HepG2 (cell line): ENCODE data around the gene ERICH6.

ENCODE experiments used
- CBFB ChIP-seq: sonication (generic); formaldehyde crosslinking; IDR thresholded peaks from 2 replicates; pipeline ENCODE4 v1.4.0; 2020; ENCODE audit warnings: missing genetic modification reagents
- EP300 ChIP-seq, 3 experiments: sonication (generic) in 1 of 3; formaldehyde crosslinking in 1 of 3; IDR thresholded peaks; 2 replicates each; pipeline versions ENCODE4 v1.5.1 to v1.6.1; 2011 to 2020; ENCODE audit warnings: low read depth in 2 of 3, low read length in 2 of 3, borderline replicate concordance in 1 of 3, improper control_type of control experiment in 1 of 3, mild to moderate bottlenecking in 1 of 3, missing genetic modification reagents in 1 of 3, moderate library complexity in 1 of 3
- NR1H2 ChIP-seq: sonication (generic); formaldehyde crosslinking; IDR thresholded peaks from 2 replicates; pipeline ENCODE4 v1.8.1; 2022; ENCODE audit warnings: low read depth, missing genetic modification reagents, borderline replicate concordance
- ZNF780A ChIP-seq: sonication (generic); formaldehyde crosslinking; IDR thresholded peaks from 2 replicates; pipeline ENCODE4 v1.8.0; 2022; ENCODE audit warnings: mild to moderate bottlenecking, missing genetic modification reagents, moderate library complexity
- ZNF891 ChIP-seq: sonication (generic); formaldehyde crosslinking; IDR thresholded peaks from 2 replicates; pipeline ENCODE4 v1.5.0; 2020; ENCODE audit warnings: mild to moderate bottlenecking, missing genetic modification reagents
- TF ChIP-seq, protein P1 (sequence below): sonication (generic); formaldehyde crosslinking; IDR thresholded peaks from 2 replicates; pipeline ENCODE4 v1.5.0; 2020; ENCODE audit warnings: mild to moderate bottlenecking, missing genetic modification reagents, moderate library complexity
- TF ChIP-seq, protein P2 (sequence below): sonication (generic); formaldehyde crosslinking; IDR thresholded peaks from 2 replicates; pipeline ENCODE4 v1.8.1; 2023; ENCODE audit warnings: mild to moderate bottlenecking, missing genetic modification reagents

DNA sequence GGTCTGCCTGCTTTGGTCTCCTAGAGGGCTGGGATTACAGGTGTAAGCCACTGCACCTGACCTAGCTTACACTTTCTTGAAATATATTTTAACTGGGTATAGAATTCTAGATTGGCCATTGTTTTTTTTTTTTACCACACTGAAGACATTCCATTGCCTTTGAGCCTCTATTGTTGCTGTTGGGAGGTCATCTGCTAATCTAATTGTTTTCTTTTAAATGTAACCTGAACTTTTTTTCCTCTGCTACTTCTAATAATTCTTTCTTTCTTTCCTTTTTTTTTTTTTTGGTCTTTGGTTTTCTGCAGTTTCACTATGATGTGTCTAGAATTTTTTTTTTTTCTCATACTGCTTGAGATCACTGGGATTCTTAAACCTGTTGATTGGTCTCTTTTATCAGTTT lies 28.1 kb downstream of the ERICH6 start:
- TF ChIP-seq, protein P1, sequence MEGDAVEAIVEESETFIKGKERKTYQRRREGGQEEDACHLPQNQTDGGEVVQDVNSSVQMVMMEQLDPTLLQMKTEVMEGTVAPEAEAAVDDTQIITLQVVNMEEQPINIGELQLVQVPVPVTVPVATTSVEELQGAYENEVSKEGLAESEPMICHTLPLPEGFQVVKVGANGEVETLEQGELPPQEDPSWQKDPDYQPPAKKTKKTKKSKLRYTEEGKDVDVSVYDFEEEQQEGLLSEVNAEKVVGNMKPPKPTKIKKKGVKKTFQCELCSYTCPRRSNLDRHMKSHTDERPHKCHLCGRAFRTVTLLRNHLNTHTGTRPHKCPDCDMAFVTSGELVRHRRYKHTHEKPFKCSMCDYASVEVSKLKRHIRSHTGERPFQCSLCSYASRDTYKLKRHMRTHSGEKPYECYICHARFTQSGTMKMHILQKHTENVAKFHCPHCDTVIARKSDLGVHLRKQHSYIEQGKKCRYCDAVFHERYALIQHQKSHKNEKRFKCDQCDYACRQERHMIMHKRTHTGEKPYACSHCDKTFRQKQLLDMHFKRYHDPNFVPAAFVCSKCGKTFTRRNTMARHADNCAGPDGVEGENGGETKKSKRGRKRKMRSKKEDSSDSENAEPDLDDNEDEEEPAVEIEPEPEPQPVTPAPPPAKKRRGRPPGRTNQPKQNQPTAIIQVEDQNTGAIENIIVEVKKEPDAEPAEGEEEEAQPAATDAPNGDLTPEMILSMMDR (CRISPR knock-in tag) = no peak
- TF ChIP-seq CBFB (CRISPR knock-in tag) (no peak), EP300 (IDR thresholded peaks at IDR 0.05; ENCODE audit: low read depth in 2 of 2, low read length in 2 of 2) (no peak), EP300 (CRISPR knock-in tag; IDR thresholded peaks at IDR 0.05; ENCODE audit: borderline replicate concordance) (no peak), NR1H2 (CRISPR knock-in tag) (no peak), ZNF891 (no peak), ZNF780A (CRISPR knock-in tag) (no peak)
- TF ChIP-seq, protein P2, sequence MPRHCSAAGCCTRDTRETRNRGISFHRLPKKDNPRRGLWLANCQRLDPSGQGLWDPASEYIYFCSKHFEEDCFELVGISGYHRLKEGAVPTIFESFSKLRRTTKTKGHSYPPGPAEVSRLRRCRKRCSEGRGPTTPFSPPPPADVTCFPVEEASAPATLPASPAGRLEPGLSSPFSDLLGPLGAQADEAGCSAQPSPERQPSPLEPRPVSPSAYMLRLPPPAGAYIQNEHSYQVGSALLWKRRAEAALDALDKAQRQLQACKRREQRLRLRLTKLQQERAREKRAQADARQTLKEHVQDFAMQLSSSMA (CRISPR knock-in tag) = no peak
